Measurements from ENCODE around the gene S1PR3. TPM values are rescaled to one million over a fixed set of nuclear protein-coding genes. Genes with fewer than 3 reads are reported as not detected.

Gene S1PR3
- total and polyA plus RNA-seq, 2 donors (not counting 3 experiments of a cell fraction or from before 2014, with no cell fraction given): 12.5 to 25.8 TPM

- BruUV-seq (replicated peaks): no TSS peak
- FAIRE-seq (no peak), DNase-seq (ENCODE audit: low read depth, low spot score) (peak; percentile 15)
- Histone ChIP-seq H3K79me2 (ENCODE audit: control insufficient read depth, insufficient read depth, low read length) (peaks cover 62% of the 10 kb centered on the region), H3K9ac (replicated peaks; ENCODE audit: extremely low read depth, insufficient read depth, low read length) (no peak overlapping the region), H3K9me1 (replicated peaks; ENCODE audit: control insufficient read depth, extremely low read depth, insufficient read depth, low read length) (no peaks in the 10 kb centered on the region), H4K20me1 (replicated peaks; ENCODE audit: control insufficient read depth, extremely low read depth, insufficient read depth, low read length) (no peaks in the 10 kb centered on the region), H3K36me3 (ENCODE audit: control insufficient read depth in 2 of 2, extremely low read depth in 1 of 2, insufficient read depth in 2 of 2, low read length in 2 of 2) (peaks cover 2 to 4% of the 10 kb centered on the region in 2 experiments), H3K9me3 (replicated peaks; ENCODE audit: control insufficient read depth, insufficient read depth, low read length) (no peaks in the 10 kb centered on the region), H3K27me3 (ENCODE audit: control insufficient read depth in 2 of 2, insufficient read depth in 2 of 2, low read length in 2 of 2) (no peaks in the 10 kb centered on the region), H2AFZ (ENCODE audit: low read depth, low read length) (no peak overlapping the region), H3K27ac (ENCODE audit: insufficient read depth, low read depth, low read length) (no peak overlapping the region), H3K4me2 (ENCODE audit: insufficient read depth, low read length) (no peak overlapping the region), H3K4me3 (replicated peaks in 1 of 3; ENCODE audit: insufficient read depth in 1 of 3, low read depth in 1 of 3, low read length in 3 of 3) (no peak overlapping the region), H3K4me1 (ENCODE audit: control insufficient read depth, extremely low read depth, insufficient read depth, low read length) (peaks cover 14% of the 10 kb centered on the region)
- dilution Hi-C loops (cut with MboI; ENCODE audit: extremely low pct_ligation_motif_present, low sequenced_read_pairs) (no loop called here), intact Hi-C loops (cut with micrococcal nuclease) (no loop called here)
- TF ChIP-seq FOS (IDR thresholded peaks at IDR 0.05; ENCODE audit: borderline replicate concordance, insufficient read depth, low read length): no peak
- no peak for TF ChIP-seq MAX (IDR thresholded peaks at IDR 0.05; ENCODE audit: insufficient read depth, insufficient read length)
- no peak for TF ChIP-seq GATA2 (IDR thresholded peaks at IDR 0.05; ENCODE audit: insufficient read depth, insufficient read length, low read depth, low read length)
- TF ChIP-seq MYC (IDR thresholded peaks at IDR 0.05; ENCODE audit: low read depth, low read length): no peak
- no peak for TF ChIP-seq POLR2A (IDR thresholded peaks at IDR 0.05; ENCODE audit: low read depth, low read length)
- TF ChIP-seq JUN (IDR thresholded peaks at IDR 0.05; ENCODE audit: borderline replicate concordance, insufficient read depth, insufficient read length, low read depth): no peak
- no peak for TF ChIP-seq POLR2AphosphoS5 (IDR thresholded peaks at IDR 0.05; ENCODE audit: insufficient read depth, low read depth, low read length)
- POLR2A ChIA-PET: no interaction called here
- CTCF ChIA-PET: interaction anchor here (0.6 to 1.3 kb wide), 4 partner anchors 217 to 420 kb away, joined by 3 to 9 read pairs (median 3); no protein-coding TSS in a partner anchor
These were observed 7.6 kb downstream of the S1PR3 start for GRCh38 chr9:88998911-88999310.

GRCh38 chr9:89000371-89000781 lies 9.1 kb downstream of the S1PR3 start:
- no peaks in the 10 kb centered on the region for H3K9me1 ChIP-seq (replicated peaks; ENCODE audit: control insufficient read depth, extremely low read depth, insufficient read depth, low read length)
- no peak overlapping the region for H3K4me3 ChIP-seq (replicated peaks in 1 of 3; ENCODE audit: insufficient read depth in 1 of 3, low read depth in 1 of 3, low read length in 3 of 3)
- FAIRE-seq (no peak), DNase-seq (ENCODE audit: low read depth, low spot score) (no peak)
- peaks cover 2 to 4% of the 10 kb centered on the region in 2 experiments for H3K36me3 ChIP-seq (ENCODE audit: control insufficient read depth in 2 of 2, extremely low read depth in 1 of 2, insufficient read depth in 2 of 2, low read length in 2 of 2)
- BruUV-seq (replicated peaks): no TSS peak
- ChIA-PET POLR2A (no interaction called here), CTCF (interaction anchor here (0.6 to 3.6 kb wide), 33 partner anchors 8 to 1049 kb away, joined by 3 to 75 read pairs (median 4); partner anchors contain the start of gene S1PR3)
- no peaks in the 10 kb centered on the region for H3K4me1 ChIP-seq (ENCODE audit: control insufficient read depth, extremely low read depth, insufficient read depth, low read length)
- dilution Hi-C loops (cut with MboI; ENCODE audit: extremely low pct_ligation_motif_present, low sequenced_read_pairs) (no loop called here), intact Hi-C loops (cut with micrococcal nuclease) (loop anchor here (1.0 to 2.0 kb wide), 2 partner anchors 255 to 278 kb away; no protein-coding TSS in a partner anchor)
- peaks cover 48% of the 10 kb centered on the region for H3K79me2 ChIP-seq (ENCODE audit: control insufficient read depth, insufficient read depth, low read length)
- TF ChIP-seq EZH2 (IDR thresholded peaks at IDR 0.05; ENCODE audit: borderline replicate concordance, low read depth, low read length, severe bottlenecking) (no peak), POLR2A (IDR thresholded peaks at IDR 0.05; ENCODE audit: low read depth, low read length) (no peak), MAX (IDR thresholded peaks at IDR 0.05; ENCODE audit: insufficient read depth, insufficient read length) (no peak), CTCF (IDR thresholded peaks at IDR 0.05; ENCODE audit: extremely low read depth in 1 of 2, insufficient read depth in 1 of 2, low read depth in 1 of 2, low read length in 2 of 2) (no peak), MYC (IDR thresholded peaks at IDR 0.05; ENCODE audit: low read depth, low read length) (no peak), POLR2AphosphoS5 (IDR thresholded peaks at IDR 0.05; ENCODE audit: insufficient read depth, low read depth, low read length) (no peak), FOS (IDR thresholded peaks at IDR 0.05; ENCODE audit: borderline replicate concordance, insufficient read depth, low read length) (no peak), JUN (IDR thresholded peaks at IDR 0.05; ENCODE audit: borderline replicate concordance, insufficient read depth, insufficient read length, low read depth) (no peak), GATA2 (IDR thresholded peaks at IDR 0.05; ENCODE audit: insufficient read depth, insufficient read length, low read depth, low read length) (no peak)
- H3K4me2 ChIP-seq (ENCODE audit: insufficient read depth, low read length): no peak overlapping the region
- no peaks in the 10 kb centered on the region for H4K20me1 ChIP-seq (replicated peaks; ENCODE audit: control insufficient read depth, extremely low read depth, insufficient read depth, low read length)
- no peaks in the 10 kb centered on the region for H3K9me3 ChIP-seq (replicated peaks; ENCODE audit: control insufficient read depth, insufficient read depth, low read length)
- H3K9ac ChIP-seq (replicated peaks; ENCODE audit: extremely low read depth, insufficient read depth, low read length): no peak overlapping the region
- H2AFZ ChIP-seq (ENCODE audit: low read depth, low read length): no peak overlapping the region
- no peak overlapping the region for H3K27ac ChIP-seq (ENCODE audit: insufficient read depth, low read depth, low read length)
- H3K27me3 ChIP-seq (ENCODE audit: control insufficient read depth in 2 of 2, insufficient read depth in 2 of 2, low read length in 2 of 2): no peaks in the 10 kb centered on the region

All from endothelial cell of umbilical vein (primary cell).